Neural crest cell (in vitro differentiated cells): ENCODE data around the gene DENND1A. TPM values are rescaled to one million over a fixed set of nuclear protein-coding genes. Genes with fewer than 3 reads are reported as not detected.

Source experiments
- DNase-seq: peaks from one replicate; pipeline ENCODE4 v3.0.0; 2021; ENCODE audit warnings: low read depth, mixed read lengths, low spot score
- H3K27ac Mint-ChIP-seq: one replicate; pipeline ENCODE4 v1.8.0; 2021; ENCODE audit warnings: mild to moderate bottlenecking, mixed read lengths; ENCODE audit not compliant: unreplicated experiment
- H3K27me3 Mint-ChIP-seq: 2 replicates; pipeline ENCODE4 v1.8.0; 2021; ENCODE audit warnings: low read depth, mild to moderate bottlenecking, mixed read lengths
- H3K36me3 Mint-ChIP-seq: 2 replicates; pipeline ENCODE4 v1.8.0; 2021; ENCODE audit warnings: low read depth, mild to moderate bottlenecking, mixed read lengths
- H3K4me1 Mint-ChIP-seq: 2 replicates; pipeline ENCODE4 v1.8.0; 2021; ENCODE audit warnings: mixed read lengths
- H3K4me3 Mint-ChIP-seq: one replicate; pipeline ENCODE4 v1.8.0; 2021; ENCODE audit warnings: mild to moderate bottlenecking, mixed read lengths
- H3K9me3 Mint-ChIP-seq: 2 replicates; pipeline ENCODE4 v1.8.0; 2021; ENCODE audit warnings: mixed read lengths
- CTCF ChIP-seq: fragments of 200-600 bp; sonication (generic); conservative IDR thresholded peaks from 2 replicates; pipeline ENCODE4 v1.5.0; 2021; ENCODE audit warnings: antibody characterized with exemption, mild to moderate bottlenecking
- total RNA-seq: library from RNA; stranded (reverse); gene quantifications from 2 replicates; pipeline ENCODE4 v1.2.1, GENCODE V29; 2021

DENND1A gene
- total RNA-seq, 1 donor from 2014 or later = 17.8 TPM

DNA sequence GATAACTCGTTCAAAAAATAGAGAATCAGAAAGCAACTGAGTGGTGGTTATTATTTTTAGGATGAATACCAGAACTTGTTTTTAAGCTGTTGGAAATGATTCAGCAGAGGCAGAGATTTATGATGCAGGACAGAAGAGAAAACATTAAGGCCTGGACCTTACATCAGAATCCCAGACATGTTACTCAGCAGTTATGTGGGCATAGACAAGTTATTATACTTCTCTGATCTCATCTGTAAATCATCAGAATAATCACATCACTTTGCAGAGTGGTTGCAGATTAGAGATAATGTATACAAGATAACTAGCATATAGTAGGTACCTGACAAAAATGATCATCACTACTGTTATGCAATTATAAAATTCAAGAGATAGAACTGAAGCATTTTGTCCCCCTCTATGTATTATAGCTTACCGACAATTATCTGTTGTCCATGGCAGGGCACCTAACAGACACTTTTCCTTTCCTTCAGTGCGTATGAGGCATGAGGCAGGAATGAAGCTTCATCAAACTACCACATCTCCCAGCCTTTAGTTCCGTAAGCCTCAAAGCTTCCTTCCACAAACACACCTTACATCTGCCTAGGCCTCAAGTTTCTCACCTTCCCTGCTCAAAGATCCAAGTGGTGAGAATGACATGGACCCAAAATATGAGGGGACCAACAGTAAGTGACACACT lies 165.9 kb downstream of the DENND1A start:
- no peaks in the 10 kb centered on the region for H3K9me3 Mint-ChIP-seq
- no peaks in the 10 kb centered on the region for H3K36me3 Mint-ChIP-seq
- no peaks in the 10 kb centered on the region for H3K27me3 Mint-ChIP-seq
- no peak overlapping the region for H3K4me3 Mint-ChIP-seq
- TF ChIP-seq CTCF = no peak
- no peak for DNase-seq
- H3K4me1 Mint-ChIP-seq = peaks cover 4% of the 10 kb centered on the region
- no peak overlapping the region for H3K27ac Mint-ChIP-seq

DNA sequence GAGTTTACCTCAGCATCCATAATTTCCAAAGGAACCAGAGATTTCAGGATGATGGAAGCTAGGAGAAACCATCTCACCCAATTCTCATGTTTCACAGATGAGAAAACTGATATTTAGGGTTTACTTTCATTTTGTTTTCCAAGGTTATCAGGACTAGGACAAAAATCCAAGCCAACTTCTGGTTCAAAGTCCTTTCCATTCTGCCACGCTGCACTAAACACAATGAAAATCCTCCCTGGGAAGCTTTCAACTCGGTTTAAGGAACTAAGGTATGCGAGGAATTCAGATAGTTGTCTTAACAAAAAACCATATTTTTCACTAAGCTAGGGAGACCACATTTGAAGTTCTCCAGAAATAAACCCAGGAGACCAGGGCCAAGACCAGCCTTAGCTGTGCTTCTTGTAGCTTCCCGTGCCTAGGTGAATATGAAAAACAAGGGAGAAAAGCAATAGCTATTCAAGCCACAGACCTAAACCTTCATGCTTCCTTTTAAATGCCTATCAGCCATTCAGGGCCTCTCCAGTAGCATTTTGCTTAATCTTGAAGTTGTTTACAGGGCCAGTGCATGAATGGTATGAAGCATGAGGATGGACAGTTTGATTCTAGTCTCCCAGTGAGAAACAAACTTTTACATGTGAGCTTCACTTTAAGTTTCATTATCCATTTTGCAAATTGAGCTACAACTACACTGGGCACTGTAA lies 167.9 kb downstream of the DENND1A start:
- TF ChIP-seq CTCF = no peak
- no peak for DNase-seq
- Mint-ChIP-seq H3K36me3 (no peaks in the 10 kb centered on the region), H3K27me3 (no peaks in the 10 kb centered on the region), H3K27ac (no peak overlapping the region), H3K4me3 (no peak overlapping the region), H3K4me1 (peaks cover 4% of the 10 kb centered on the region), H3K9me3 (no peaks in the 10 kb centered on the region)

- H3K9me3 Mint-ChIP-seq = no peaks in the 10 kb centered on the region
- H3K4me3 Mint-ChIP-seq = no peak overlapping the region
- no peak for DNase-seq
- peaks cover 4% of the 10 kb centered on the region for H3K4me1 Mint-ChIP-seq
- no peak overlapping the region for H3K27ac Mint-ChIP-seq
- TF ChIP-seq CTCF = no peak
- no peaks in the 10 kb centered on the region for H3K27me3 Mint-ChIP-seq
- no peaks in the 10 kb centered on the region for H3K36me3 Mint-ChIP-seq
These were observed 172.0 kb downstream of the DENND1A start for GRCh38 chr9:123757960-123758359.

DNA sequence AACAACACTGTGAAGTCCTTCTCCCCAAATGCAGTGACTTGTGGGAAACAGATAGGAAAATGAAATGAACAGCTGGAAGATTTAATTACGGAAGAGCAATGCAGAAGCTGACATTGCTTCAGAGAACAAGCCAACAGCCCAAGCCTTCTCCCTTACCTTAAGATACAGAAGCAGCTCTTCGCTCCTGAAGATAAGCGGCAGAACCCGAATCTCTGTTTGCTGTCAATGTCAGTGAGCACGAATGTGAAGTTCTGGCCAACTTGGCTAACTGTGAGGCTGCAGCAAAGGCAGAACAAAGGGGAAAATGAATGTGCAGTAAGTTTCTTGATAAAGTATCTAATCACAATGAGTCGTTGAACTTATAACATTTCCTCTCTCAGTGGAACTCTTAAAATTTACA lies 172.4 kb downstream of the DENND1A start:
- no peak overlapping the region for H3K27ac Mint-ChIP-seq
- no peak overlapping the region for H3K4me3 Mint-ChIP-seq
- no peaks in the 10 kb centered on the region for H3K36me3 Mint-ChIP-seq
- TF ChIP-seq CTCF = no peak
- H3K9me3 Mint-ChIP-seq = no peaks in the 10 kb centered on the region
- H3K4me1 Mint-ChIP-seq = peaks cover 4% of the 10 kb centered on the region
- no peaks in the 10 kb centered on the region for H3K27me3 Mint-ChIP-seq
- no peak for DNase-seq

DNA sequence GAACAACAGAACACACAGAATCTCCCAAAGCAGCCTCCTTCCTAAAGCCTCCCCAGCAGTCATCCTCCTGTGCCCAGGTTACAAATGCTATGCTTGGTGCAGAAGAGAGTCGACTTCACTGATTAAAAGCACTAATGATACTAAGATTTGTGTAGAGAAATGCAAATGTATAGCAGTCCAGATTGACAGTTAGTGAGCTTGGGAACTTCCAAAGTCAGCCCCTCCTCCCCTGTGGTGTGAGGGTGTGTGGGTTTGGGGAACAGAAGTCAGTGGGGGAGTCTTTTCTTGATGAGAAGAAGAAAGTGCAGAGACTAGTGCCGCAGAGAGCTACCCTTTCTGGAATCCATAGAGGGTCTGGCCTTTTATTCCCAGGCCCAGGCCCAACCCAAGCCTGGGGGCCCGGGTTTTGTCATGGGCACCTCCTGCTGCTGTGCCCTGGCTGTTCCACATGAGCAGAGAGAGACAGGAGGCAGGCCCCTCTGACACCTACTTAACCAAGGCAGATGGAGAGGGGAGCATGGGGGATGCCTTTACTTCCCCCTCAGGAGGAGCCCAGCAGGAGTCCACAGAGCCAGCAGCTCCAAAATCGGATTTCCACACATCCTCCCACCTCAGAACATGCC lies 173.3 kb downstream of the DENND1A start:
- H3K27ac Mint-ChIP-seq = no peak overlapping the region
- no peaks in the 10 kb centered on the region for H3K27me3 Mint-ChIP-seq
- TF ChIP-seq CTCF = no peak
- H3K4me3 Mint-ChIP-seq = no peak overlapping the region
- no peaks in the 10 kb centered on the region for H3K36me3 Mint-ChIP-seq
- H3K9me3 Mint-ChIP-seq = no peaks in the 10 kb centered on the region
- no peaks in the 10 kb centered on the region for H3K4me1 Mint-ChIP-seq
- no peak for DNase-seq
